NCI-H1694 (cell line): ENCODE data around the gene ADAMTSL3.
"Not testable (repeated sequence)": the region's sequence is repeated elsewhere in the genome, so short reads cannot be mapped to it uniquely, and the experiment has no call there.

Source experiments
- DNase-seq: peaks from one replicate; lab custom pipeline; 2025; lab: John Stamatoyannopoulos, UW

ADAMTSL3 gene

GRCh38 chr15:83697716-83698115 is 43.8 kb downstream of the ADAMTSL3 start:
- no peak for DNase-seq

- no peak for DNase-seq
Measured at GRCh38 chr15:83698294-83698693, 44.4 kb downstream of the ADAMTSL3 start.

GRCh38 chr15:83699028-83699427 is 45.1 kb downstream of the ADAMTSL3 start:
- DNase-seq = no peak

- no peak for DNase-seq
Measured at GRCh38 chr15:83700082-83700481, 46.2 kb downstream of the ADAMTSL3 start.

GRCh38 chr15:83702314-83702713 is 48.4 kb downstream of the ADAMTSL3 start:
- not testable (repeated sequence) for DNase-seq

- DNase-seq = no peak
Measured at GRCh38 chr15:83708328-83708727, 54.4 kb downstream of the ADAMTSL3 start.

- DNase-seq = no peak
Measured at GRCh38 chr15:83709241-83709640, 55.3 kb downstream of the ADAMTSL3 start.

- DNase-seq = no peak
Measured at GRCh38 chr15:83709811-83710210, 55.9 kb downstream of the ADAMTSL3 start.

GRCh38 chr15:83710452-83710851 is 56.5 kb downstream of the ADAMTSL3 start:
- DNase-seq = no peak

GRCh38 chr15:83711236-83711635 is 57.3 kb downstream of the ADAMTSL3 start:
- no peak for DNase-seq

- DNase-seq = no peak
Measured at GRCh38 chr15:83713242-83713641, 59.3 kb downstream of the ADAMTSL3 start.

- no peak for DNase-seq
Measured at GRCh38 chr15:83714939-83715628, 61.2 kb downstream of the ADAMTSL3 start.

- no peak for DNase-seq
Measured at GRCh38 chr15:83716605-83717004, 62.7 kb downstream of the ADAMTSL3 start.

- no peak for DNase-seq
Measured at GRCh38 chr15:83717010-83717409, 63.1 kb downstream of the ADAMTSL3 start.

- DNase-seq = no peak
Measured at GRCh38 chr15:83720468-83720867, 66.5 kb downstream of the ADAMTSL3 start.

- DNase-seq = no peak
Measured at GRCh38 chr15:83721031-83721430, 67.1 kb downstream of the ADAMTSL3 start.

GRCh38 chr15:83721981-83722380 is 68.1 kb downstream of the ADAMTSL3 start:
- DNase-seq = no peak

GRCh38 chr15:83723216-83723615 is 69.3 kb downstream of the ADAMTSL3 start:
- no peak for DNase-seq

- DNase-seq = no peak
Measured at GRCh38 chr15:83732196-83732595, 78.3 kb downstream of the ADAMTSL3 start.

- DNase-seq = no peak
Measured at GRCh38 chr15:83732770-83733169, 78.8 kb downstream of the ADAMTSL3 start.

- DNase-seq = no peak
Measured at GRCh38 chr15:83733206-83733605, 79.3 kb downstream of the ADAMTSL3 start.

GRCh38 chr15:83733691-83734090 is 79.8 kb downstream of the ADAMTSL3 start:
- DNase-seq = no peak

- no peak for DNase-seq
Measured at GRCh38 chr15:83734487-83734886, 80.6 kb downstream of the ADAMTSL3 start.

GRCh38 chr15:83739629-83740028 is 85.7 kb downstream of the ADAMTSL3 start:
- no peak for DNase-seq
